CD4-positive, alpha-beta T cell treated with Interleukin-21 for 1 hour (primary cell): ENCODE measurements around the gene AGA.

Source experiments
- DNase-seq: peaks from one replicate; pipeline ENCODE4 v3.0.0-alpha.2; 2020

The AGA gene

DNA sequence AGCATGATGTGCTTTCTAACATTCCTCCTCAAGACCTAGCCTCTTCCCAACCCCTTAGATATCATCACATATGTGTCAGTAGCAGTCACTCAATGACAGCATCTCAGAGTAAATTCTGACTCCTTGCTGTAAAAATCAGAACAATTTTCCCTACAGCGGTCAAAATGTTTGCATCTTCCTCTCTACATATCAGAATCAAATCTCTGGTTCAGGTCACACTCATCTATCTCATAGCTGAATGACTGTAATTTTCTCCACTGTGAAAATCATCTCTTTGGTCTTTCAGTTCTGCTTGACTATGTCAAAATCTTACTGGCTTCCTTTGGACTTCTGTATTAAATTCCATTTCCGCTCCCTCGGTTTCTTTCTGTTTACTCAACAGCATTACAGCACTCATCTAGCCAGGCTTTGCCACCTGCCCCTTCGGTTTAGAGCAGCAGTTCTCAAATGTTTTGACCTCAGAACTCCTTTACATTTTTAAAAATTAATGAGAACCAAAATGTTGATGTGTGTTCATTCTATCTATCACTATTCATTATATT lies 57.3 kb downstream of the AGA start:
- DNase-seq = no peak

DNA sequence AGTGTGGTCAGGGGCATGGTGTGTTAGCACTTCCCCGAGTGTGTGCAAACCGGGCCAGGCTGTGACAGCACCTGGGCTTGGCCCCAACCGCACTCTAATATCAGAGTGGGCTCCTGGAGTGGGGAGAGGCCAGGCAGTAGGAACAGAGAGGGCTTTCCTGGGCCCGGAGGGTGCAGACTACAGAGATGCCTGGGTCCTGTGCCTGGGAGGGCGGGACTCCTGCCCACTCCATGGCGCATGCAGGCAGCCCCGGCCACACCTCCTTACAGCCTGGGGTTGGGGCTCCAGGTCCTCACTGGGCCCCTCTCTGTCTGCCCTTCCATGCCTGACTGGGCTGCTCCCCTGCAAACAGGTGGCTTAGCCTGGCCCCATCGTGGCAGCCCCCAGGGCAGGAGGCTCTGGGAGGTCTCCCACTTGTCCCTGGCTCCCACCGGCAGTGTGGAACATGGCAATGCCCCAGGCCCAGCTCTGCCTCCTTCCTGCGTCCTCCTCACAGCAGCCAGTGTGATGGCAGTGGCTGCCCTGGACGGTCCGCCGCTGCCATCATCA lies 60.4 kb downstream of the AGA start:
- DNase-seq = no peak
